ENCODE measurements around the gene ANKMY1. TPM values are rescaled to one million over a fixed set of nuclear protein-coding genes. Genes with fewer than 3 reads are reported as not detected.

ANKMY1 gene
- total RNA-seq, 1 experiment from 2014 or later = 19.5 TPM

DNA sequence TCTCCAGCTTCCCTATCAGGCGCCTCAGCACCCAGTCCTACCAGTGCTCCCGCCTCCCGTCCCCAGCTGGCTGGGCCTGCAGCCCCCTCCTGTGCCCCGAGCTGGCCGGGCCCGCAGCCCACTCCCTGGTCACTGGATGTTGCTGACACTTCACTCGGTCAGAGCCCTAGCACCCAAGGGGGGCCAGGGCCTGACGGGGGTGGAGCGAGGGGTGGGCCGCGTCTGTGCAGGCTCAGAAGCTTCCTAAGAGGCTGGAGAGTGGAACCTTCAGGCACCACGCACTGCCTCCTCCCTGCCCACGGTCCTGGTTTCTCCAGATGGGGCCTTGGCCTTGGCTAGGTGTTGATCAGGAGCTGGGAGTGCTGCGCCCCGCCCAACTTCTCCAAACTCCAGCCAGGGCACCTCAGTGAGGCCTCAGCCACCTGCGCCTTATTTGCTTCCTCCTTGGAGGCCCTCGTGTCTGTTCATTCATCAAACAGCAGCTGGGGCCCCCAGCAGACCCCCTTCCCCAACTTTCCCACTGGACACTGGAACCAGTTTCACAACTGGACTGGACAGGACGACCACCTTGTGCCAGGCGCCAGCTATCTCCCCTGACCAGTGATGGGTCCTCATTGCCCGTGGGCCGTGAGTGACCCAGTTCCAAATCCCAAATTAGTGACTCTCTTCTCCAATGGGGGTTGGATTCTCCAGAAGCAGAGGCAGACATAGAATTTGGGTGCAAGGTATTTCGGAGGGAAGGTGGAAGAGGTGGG is 45.5 kb upstream of the ANKMY1 start:
- H3K36me3 ChIP-seq (ENCODE audit: low read depth, low read length) = no peaks in the 10 kb centered on the region
- H2AFZ ChIP-seq (ENCODE audit: low read length) = no peak overlapping the region
- H4K20me1 ChIP-seq (ENCODE audit: low read length) = no peaks in the 10 kb centered on the region
- TF ChIP-seq EZH2phosphoT487 (IDR thresholded peaks at IDR 0.05; ENCODE audit: borderline replicate concordance, low read length) (no peak), EZH2 (IDR thresholded peaks at IDR 0.05; ENCODE audit: low read length, unreplicated experiment) (no peak), CTCF (conservative IDR thresholded peaks at IDR 0.05; ENCODE audit: low read depth, low read length) (no peak)
- no peaks in the 10 kb centered on the region for H3K9me2 ChIP-seq (replicated peaks; ENCODE audit: low read length)
- no peak for DNase-seq
- H3K79me2 ChIP-seq (ENCODE audit: low read length) = no peaks in the 10 kb centered on the region
- no peaks in the 10 kb centered on the region for H3F3A ChIP-seq (ENCODE audit: low read length, unreplicated experiment)
- H3K9me3 ChIP-seq (ENCODE audit: low read length) = no peaks in the 10 kb centered on the region
- H3K27ac ChIP-seq (ENCODE audit: low read length) = no peak overlapping the region
- CTCF ChIA-PET = no interaction called here
- H3K4me1 ChIP-seq (ENCODE audit: insufficient read depth, low read length) = no peaks in the 10 kb centered on the region
- no peak overlapping the region for H3K4me2 ChIP-seq (ENCODE audit: low read length)
- no peak for ATAC-seq
- intact Hi-C loops (cut with micrococcal nuclease) = no loop called here
- no TSS peak for BruUV-seq (replicated peaks)
- no peak overlapping the region for H3K9ac ChIP-seq (ENCODE audit: low read length)
- POLR2A ChIA-PET (ENCODE audit: unreplicated experiment) = no interaction called here
- no peak overlapping the region for H3K4me3 ChIP-seq (ENCODE audit: low read length)
- no peaks in the 10 kb centered on the region for H3K27me3 ChIP-seq (ENCODE audit: low read length)

GRCh38 chr2:240602266-240603050 is 44.7 kb upstream of the ANKMY1 start:
- H3K79me2 ChIP-seq (ENCODE audit: low read length) = no peaks in the 10 kb centered on the region
- CTCF ChIA-PET = no interaction called here
- POLR2A ChIA-PET (ENCODE audit: unreplicated experiment) = no interaction called here
- no peaks in the 10 kb centered on the region for H4K20me1 ChIP-seq (ENCODE audit: low read length)
- no peak overlapping the region for H3K4me2 ChIP-seq (ENCODE audit: low read length)
- no peaks in the 10 kb centered on the region for H3K9me2 ChIP-seq (replicated peaks; ENCODE audit: low read length)
- no TSS peak for BruUV-seq (replicated peaks)
- no peaks in the 10 kb centered on the region for H3K36me3 ChIP-seq (ENCODE audit: low read depth, low read length)
- no peak overlapping the region for H3K27ac ChIP-seq (ENCODE audit: low read length)
- H2AFZ ChIP-seq (ENCODE audit: low read length) = no peak overlapping the region
- ATAC-seq (no peak), DNase-seq (no peak)
- H3K27me3 ChIP-seq (ENCODE audit: low read length) = no peaks in the 10 kb centered on the region
- intact Hi-C loops (cut with micrococcal nuclease) = no loop called here
- no peaks in the 10 kb centered on the region for H3K9me3 ChIP-seq (ENCODE audit: low read length)
- H3F3A ChIP-seq (ENCODE audit: low read length, unreplicated experiment) = no peaks in the 10 kb centered on the region
- no peaks in the 10 kb centered on the region for H3K4me1 ChIP-seq (ENCODE audit: insufficient read depth, low read length)
- no peak for TF ChIP-seq CTCF (conservative IDR thresholded peaks at IDR 0.05; ENCODE audit: low read depth, low read length)
- TF ChIP-seq EZH2 (IDR thresholded peaks at IDR 0.05; ENCODE audit: low read length, unreplicated experiment) = no peak
- TF ChIP-seq EZH2phosphoT487 (IDR thresholded peaks at IDR 0.05; ENCODE audit: borderline replicate concordance, low read length) = no peak
- no peak overlapping the region for H3K4me3 ChIP-seq (ENCODE audit: low read length)
- H3K9ac ChIP-seq (ENCODE audit: low read length) = no peak overlapping the region

DNA sequence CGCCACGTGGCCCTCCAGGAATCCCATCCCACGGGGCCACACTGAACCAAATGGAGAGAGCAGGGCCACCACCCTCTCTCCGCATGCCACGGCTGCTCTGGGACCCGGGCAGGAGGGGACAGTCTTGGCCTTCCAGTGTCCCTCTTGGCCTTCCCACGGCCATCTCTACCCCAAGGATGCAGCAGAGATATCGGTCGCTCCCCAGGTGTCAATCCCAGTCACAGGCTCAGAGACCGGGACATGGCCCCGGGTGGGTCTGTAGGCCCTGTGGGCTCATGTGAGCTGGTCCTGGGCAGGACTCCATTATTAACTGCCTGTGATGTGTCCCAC is 44.0 kb upstream of the ANKMY1 start:
- intact Hi-C loops (cut with micrococcal nuclease) = no loop called here

More for the DNA sequence above, 44.0 kb upstream of the ANKMY1 start:
- ChIA-PET POLR2A (ENCODE audit: unreplicated experiment) (no interaction called here), CTCF (no interaction called here)
- H3K27ac ChIP-seq (ENCODE audit: low read length) = no peak overlapping the region
- H3K27me3 ChIP-seq (ENCODE audit: low read length) = no peaks in the 10 kb centered on the region
- DNase-seq = no peak
- H3F3A ChIP-seq (ENCODE audit: low read length, unreplicated experiment) = no peaks in the 10 kb centered on the region
- no peak overlapping the region for H2AFZ ChIP-seq (ENCODE audit: low read length)
- BruUV-seq (replicated peaks) = no TSS peak
- H3K4me1 ChIP-seq (ENCODE audit: insufficient read depth, low read length) = no peaks in the 10 kb centered on the region
- no peak for ATAC-seq
- H3K9me2 ChIP-seq (replicated peaks; ENCODE audit: low read length) = no peaks in the 10 kb centered on the region
- no peaks in the 10 kb centered on the region for H3K36me3 ChIP-seq (ENCODE audit: low read depth, low read length)
- no peaks in the 10 kb centered on the region for H4K20me1 ChIP-seq (ENCODE audit: low read length)
- no peak overlapping the region for H3K4me3 ChIP-seq (ENCODE audit: low read length)
- H3K9ac ChIP-seq (ENCODE audit: low read length) = no peak overlapping the region
- no peak overlapping the region for H3K4me2 ChIP-seq (ENCODE audit: low read length)
- no peaks in the 10 kb centered on the region for H3K9me3 ChIP-seq (ENCODE audit: low read length)
- no peaks in the 10 kb centered on the region for H3K79me2 ChIP-seq (ENCODE audit: low read length)
- TF ChIP-seq EZH2phosphoT487 (IDR thresholded peaks at IDR 0.05; ENCODE audit: borderline replicate concordance, low read length) (no peak), EZH2 (IDR thresholded peaks at IDR 0.05; ENCODE audit: low read length, unreplicated experiment) (no peak), CTCF (conservative IDR thresholded peaks at IDR 0.05; ENCODE audit: low read depth, low read length) (no peak)

Measured in PC-3 (cell line).